ENCODE measurements around the gene FAR2. TPM values are rescaled to one million over a fixed set of nuclear protein-coding genes. Genes with fewer than 3 reads are reported as not detected.

The FAR2 gene
- total RNA-seq, 1 experiment from 2014 or later = 10.7 TPM

- DNase-seq (ENCODE audit: low spot score) = no peak
- no peak overlapping the region for H3K4me3 ChIP-seq (ENCODE audit: low read depth, low read length, poor library complexity, severe bottlenecking)
- POLR2A ChIA-PET (ENCODE audit: low non-redundant PET) = no interaction called here
- no peaks in the 10 kb centered on the region for H3K9me3 ChIP-seq (ENCODE audit: low read depth, low read length, poor library complexity, severe bottlenecking)
- no peak overlapping the region for H3K27ac ChIP-seq (ENCODE audit: low read depth, low read length, poor library complexity, severe bottlenecking)
- TF ChIP-seq EZH2 (IDR thresholded peaks at IDR 0.05; ENCODE audit: borderline replicate concordance, low read depth, low read length, poor library complexity, severe bottlenecking) = no peak
- no peak for TF ChIP-seq CTCF (conservative IDR thresholded peaks at IDR 0.05; ENCODE audit: low read depth, low read length)
- BruUV-seq (replicated peaks) = no TSS peak
- intact Hi-C loops (cut with micrococcal nuclease; ENCODE audit: unreplicated experiment) = loop anchor here (10.0 kb wide), 1 partner anchor 1539 kb away; no protein-coding TSS in a partner anchor
- no peaks in the 10 kb centered on the region for H3K36me3 ChIP-seq (ENCODE audit: insufficient read depth, low read length, poor library complexity, severe bottlenecking)
- H3K4me1 ChIP-seq (ENCODE audit: insufficient read depth, low read length, poor library complexity, severe bottlenecking) = no peaks in the 10 kb centered on the region
- H3K27me3 ChIP-seq (replicated peaks; ENCODE audit: insufficient read depth, low read depth, low read length, poor library complexity) = no peaks in the 10 kb centered on the region
- CTCF ChIA-PET = no interaction called here
Measured at GRCh38 chr12:29306266-29306665, 157.2 kb downstream of the FAR2 start.

GRCh38 chr12:29306682-29307081, 157.6 kb downstream of the FAR2 start:
- intact Hi-C loops (cut with micrococcal nuclease; ENCODE audit: unreplicated experiment) = loop anchor here (10.0 kb wide), 1 partner anchor 1538 kb away; no protein-coding TSS in a partner anchor
- Histone ChIP-seq H3K9me3 (ENCODE audit: low read depth, low read length, poor library complexity, severe bottlenecking) (no peaks in the 10 kb centered on the region), H3K27me3 (replicated peaks; ENCODE audit: insufficient read depth, low read depth, low read length, poor library complexity) (no peaks in the 10 kb centered on the region), H3K27ac (ENCODE audit: low read depth, low read length, poor library complexity, severe bottlenecking) (no peak overlapping the region), H3K4me3 (ENCODE audit: low read depth, low read length, poor library complexity, severe bottlenecking) (no peak overlapping the region), H3K4me1 (ENCODE audit: insufficient read depth, low read length, poor library complexity, severe bottlenecking) (no peaks in the 10 kb centered on the region), H3K36me3 (ENCODE audit: insufficient read depth, low read length, poor library complexity, severe bottlenecking) (no peaks in the 10 kb centered on the region)
- DNase-seq (ENCODE audit: low spot score) = no peak
- POLR2A ChIA-PET (ENCODE audit: low non-redundant PET) = no interaction called here
- no TSS peak for BruUV-seq (replicated peaks)
- CTCF ChIA-PET = no interaction called here
- no peak for TF ChIP-seq EZH2 (IDR thresholded peaks at IDR 0.05; ENCODE audit: borderline replicate concordance, low read depth, low read length, poor library complexity, severe bottlenecking)
- TF ChIP-seq CTCF (conservative IDR thresholded peaks at IDR 0.05; ENCODE audit: low read depth, low read length) = no peak

- H3K4me3 ChIP-seq (ENCODE audit: low read depth, low read length, poor library complexity, severe bottlenecking) = no peak overlapping the region
- intact Hi-C loops (cut with micrococcal nuclease; ENCODE audit: unreplicated experiment) = loop anchor here (10.0 kb wide), 1 partner anchor 1535 kb away; no protein-coding TSS in a partner anchor
- no peaks in the 10 kb centered on the region for H3K9me3 ChIP-seq (ENCODE audit: low read depth, low read length, poor library complexity, severe bottlenecking)
- BruUV-seq (replicated peaks) = no TSS peak
- H3K4me1 ChIP-seq (ENCODE audit: insufficient read depth, low read length, poor library complexity, severe bottlenecking) = peaks cover 5% of the 10 kb centered on the region
- H3K27ac ChIP-seq (ENCODE audit: low read depth, low read length, poor library complexity, severe bottlenecking) = no peak overlapping the region
- peak; percentile 18 for DNase-seq (ENCODE audit: low spot score)
- H3K36me3 ChIP-seq (ENCODE audit: insufficient read depth, low read length, poor library complexity, severe bottlenecking) = no peaks in the 10 kb centered on the region
- no peaks in the 10 kb centered on the region for H3K27me3 ChIP-seq (replicated peaks; ENCODE audit: insufficient read depth, low read depth, low read length, poor library complexity)
- ChIA-PET CTCF (no interaction called here), POLR2A (ENCODE audit: low non-redundant PET) (no interaction called here)
- TF ChIP-seq CTCF (conservative IDR thresholded peaks at IDR 0.05; ENCODE audit: low read depth, low read length) (peak; percentile 61), EZH2 (IDR thresholded peaks at IDR 0.05; ENCODE audit: borderline replicate concordance, low read depth, low read length, poor library complexity, severe bottlenecking) (no peak)
Measured at GRCh38 chr12:29309320-29309902, 160.3 kb downstream of the FAR2 start.
